ENCODE measurements around the gene POLR2B. TPM values are rescaled to one million over a fixed set of nuclear protein-coding genes. Genes with fewer than 3 reads are reported as not detected.
A peak's percentile ranks its signal among the peaks of the same experiment; 100 is the strongest.

The POLR2B gene
- total RNA-seq, 4 donors from 2014 or later, result 82.4 to 128 (median 110) TPM

GRCh38 chr4:57034520-57034919, 55.8 kb downstream of the POLR2B start:
- H3K4me1 ChIP-seq, result peaks cover 0 to 16% (median 4%) of the 10 kb centered on the region in 3 donors
- TF ChIP-seq POLR2AphosphoS5 (IDR thresholded peaks at IDR 0.05) (no peak), CTCF (IDR thresholded peaks at IDR 0.05) (no peak), EP300 (IDR thresholded peaks at IDR 0.05) (no peak), POLR2A (IDR thresholded peaks at IDR 0.05) (no peak)
- ATAC-seq, result no peak
- no peaks in the 10 kb centered on the region for H3K27me3 ChIP-seq
- no peak overlapping the region for H3K27ac ChIP-seq
- H3K4me3 ChIP-seq, result no peak overlapping the region
- H3K9me3 ChIP-seq, result no peaks in the 10 kb centered on the region
- WGBS, 2 donors (ENCODE audit: low coverage in 1 of 2), result 83% methylated on average over 3 of the region's 3 CpGs
- H3K36me3 ChIP-seq, result peaks cover 8 to 60% of the 10 kb centered on the region in 2 donors

- H3K4me3 ChIP-seq, result no peak overlapping the region
- H3K9me3 ChIP-seq, result no peaks in the 10 kb centered on the region
- no peak for TF ChIP-seq POLR2A (IDR thresholded peaks at IDR 0.05)
- no peak for TF ChIP-seq POLR2AphosphoS5 (IDR thresholded peaks at IDR 0.05)
- TF ChIP-seq CTCF (IDR thresholded peaks at IDR 0.05), result peak; percentile 81 to 92 (median 86)
- no peak for TF ChIP-seq EP300 (IDR thresholded peaks at IDR 0.05)
- ATAC-seq, result peak; percentile 78
- WGBS, 2 donors (ENCODE audit: low coverage in 1 of 2), result 43 to 63% methylated on average over 7 to 11 of the region's 15 CpGs
- H3K27me3 ChIP-seq, result no peaks in the 10 kb centered on the region
- peaks cover 0 to 31% of the 10 kb centered on the region in 2 donors for H3K36me3 ChIP-seq
- H3K27ac ChIP-seq, result peak overlapping the region in 2 of 4 donors; percentile 2 to 29
- peaks cover 0 to 49% (median 7%) of the 10 kb centered on the region in 3 donors for H3K4me1 ChIP-seq
Measured at GRCh38 chr4:57037982-57038604, 59.4 kb downstream of the POLR2B start.

- Histone ChIP-seq H3K27me3 (no peaks in the 10 kb centered on the region), H3K4me3 (no peak overlapping the region), H3K36me3 (peaks cover 0 to 22% of the 10 kb centered on the region in 2 donors), H3K27ac (peak overlapping the region in 1 of 4 donors; percentile 35), H3K4me1 (peaks cover 4 to 62% (median 16%) of the 10 kb centered on the region in 3 donors), H3K9me3 (no peaks in the 10 kb centered on the region)
- TF ChIP-seq CTCF (IDR thresholded peaks at IDR 0.05) (no peak), EP300 (IDR thresholded peaks at IDR 0.05) (no peak)
- ATAC-seq, result no peak
- WGBS, 2 donors (ENCODE audit: low coverage in 1 of 2), result 48 to 67% methylated on average over 2 of the region's 2 CpGs
Measured at GRCh38 chr4:57039345-57039744, 60.6 kb downstream of the POLR2B start.

- Histone ChIP-seq H3K27me3 (no peaks in the 10 kb centered on the region), H3K36me3 (peaks cover 0 to 20% of the 10 kb centered on the region in 2 donors), H3K4me1 (peaks cover 13 to 73% (median 23%) of the 10 kb centered on the region in 3 donors), H3K27ac (peak overlapping the region in 1 of 4 donors; percentile 53), H3K9me3 (no peaks in the 10 kb centered on the region), H3K4me3 (no peak overlapping the region)
- ATAC-seq, result no peak
- WGBS, 2 donors (ENCODE audit: low coverage in 1 of 2), result 83 to 86% methylated on average over 1 to 6 of the region's 6 CpGs
- TF ChIP-seq POLR2A (IDR thresholded peaks at IDR 0.05) (no peak), POLR2AphosphoS5 (IDR thresholded peaks at IDR 0.05) (no peak), EP300 (IDR thresholded peaks at IDR 0.05) (no peak), CTCF (IDR thresholded peaks at IDR 0.05) (no peak)
Measured at GRCh38 chr4:57040510-57040909, 61.8 kb downstream of the POLR2B start.

GRCh38 chr4:57041020-57041419, 62.3 kb downstream of the POLR2B start:
- TF ChIP-seq POLR2AphosphoS5 (IDR thresholded peaks at IDR 0.05) (no peak), CTCF (IDR thresholded peaks at IDR 0.05) (no peak), POLR2A (IDR thresholded peaks at IDR 0.05) (no peak), EP300 (IDR thresholded peaks at IDR 0.05) (no peak)
- Histone ChIP-seq H3K27ac (peak overlapping the region in 2 of 4 donors; percentile 7 to 65), H3K4me3 (no peak overlapping the region), H3K36me3 (peaks cover 0 to 17% of the 10 kb centered on the region in 2 donors), H3K27me3 (no peaks in the 10 kb centered on the region), H3K9me3 (no peaks in the 10 kb centered on the region), H3K4me1 (peaks cover 13 to 78% (median 23%) of the 10 kb centered on the region in 3 donors)
- WGBS, 2 donors (ENCODE audit: low coverage in 1 of 2), result 20 to 63% methylated on average over 1 of the region's 1 CpG
- no peak for ATAC-seq
